Lower leg skin (tissue), 4 donors: Measurements from ENCODE around the gene OGG1. TPM values are rescaled to one million over a fixed set of nuclear protein-coding genes. Genes with fewer than 3 reads are reported as not detected.

ENCODE experiments used
- DNase-seq, 2 donors: peaks; one replicate each; pipeline ENCODE4 v3.0.0-alpha.2; 2019; ENCODE audit warnings: low spot score in 2 of 2
- H3K4me3 ChIP-seq: fragments of 200-600 bp; sonication (generic); 2 replicates; pipeline ENCODE4 v1.5.1; 2017; ENCODE audit warnings: mild to moderate bottlenecking, low read depth; ENCODE audit not compliant: poor library complexity, severe bottlenecking
- CTCF ChIP-seq, 3 donors: fragments of 450-650 bp; IDR thresholded peaks; one replicate each; pipeline ENCODE4 v1.5.1; 2016; ENCODE audit warnings: antibody characterized with exemption in 3 of 3, mild to moderate bottlenecking in 3 of 3, moderate library complexity in 2 of 3
- POLR2A ChIP-seq, 2 donors: fragments of 450-650 bp; IDR thresholded peaks; one replicate each; pipeline ENCODE4 v1.6.1; 2016 to 2017; ENCODE audit warnings: antibody characterized with exemption in 2 of 2, mild to moderate bottlenecking in 1 of 2, moderate library complexity in 1 of 2
- WGBS, 2 donors: methylation state at CpG; one replicate each; pipeline ENCODE4 v1.1.5; 2018; 5-methylcytosine and 5-hydroxymethylcytosine counted together
- intact Hi-C: fragments of 100-400 bp; cut with DNase I; formaldehyde crosslinking; loops from one replicate; pipeline ENCODE4 v1.15.0; 2023; ENCODE audit warnings: low total_unique reads
- total RNA-seq, 4 donors: library from RNA; depleted of rRNA; stranded (reverse); fragments of >200 nt; gene quantifications; one replicate each; pipeline ENCODE4 v1.1.0, GENCODE V29; 2016

OGG1 gene
- total RNA-seq, 4 donors from 2014 or later, result 7.9 to 27.2 (median 17.4) TPM

- intact Hi-C loops, result no loop called here
- no peak for DNase-seq
- WGBS, 2 donors, result 93 to 96% methylated on average over 10 of the region's 10 CpGs
- TF ChIP-seq CTCF (IDR thresholded peaks at IDR 0.05) (no peak), POLR2A (IDR thresholded peaks at IDR 0.05) (no peak)
- H3K4me3 ChIP-seq, result no peak overlapping the region
Observed at GRCh38 chr3:9729419-9729818, 20.3 kb upstream of the OGG1 start.

GRCh38 chr3:9730657-9731205 is 19.0 kb upstream of the OGG1 start:
- WGBS, 2 donors, result 2% methylated on average over 16 to 17 of the region's 17 CpGs
- no peak overlapping the region for H3K4me3 ChIP-seq
- no peak for DNase-seq
- intact Hi-C loops, result no loop called here
- TF ChIP-seq CTCF (IDR thresholded peaks at IDR 0.05) (no peak), POLR2A (IDR thresholded peaks at IDR 0.05) (no peak)

GRCh38 chr3:9731206-9732079 is 18.3 kb upstream of the OGG1 start, which contains the start of gene BRPF1:
BRPF1 (plus strand) TSS chr3:9731735; CDS start chr3:9734141, 2,406 bp downstream.
- DNase-seq, result peak; percentile 99 to 100
- H3K4me3 ChIP-seq, result peak within 1 kb of the TSS; percentile 94
- TF ChIP-seq POLR2A (IDR thresholded peaks at IDR 0.05) (no peak), CTCF (IDR thresholded peaks at IDR 0.05) (peak in 1 of 3 donors; percentile 43)
- WGBS, 2 donors, result 1 to 2% methylated on average over 31 to 52 of the region's 88 CpGs
- intact Hi-C loops, result no loop called here

- no peak for DNase-seq
- peak overlapping the region; percentile 94 for H3K4me3 ChIP-seq
- intact Hi-C loops, result no loop called here
- TF ChIP-seq CTCF (IDR thresholded peaks at IDR 0.05) (no peak), POLR2A (IDR thresholded peaks at IDR 0.05) (no peak)
- 0 to 2% methylated on average over 12 to 26 of the region's 41 CpGs for WGBS, 2 donors
Observed at GRCh38 chr3:9732080-9732739, 17.5 kb upstream of the OGG1 start.

GRCh38 chr3:9732740-9733115 is 17.0 kb upstream of the OGG1 start:
- intact Hi-C loops, result no loop called here
- peak overlapping the region; percentile 94 for H3K4me3 ChIP-seq
- no peak for DNase-seq
- TF ChIP-seq CTCF (IDR thresholded peaks at IDR 0.05) (no peak), POLR2A (IDR thresholded peaks at IDR 0.05) (no peak)
- 7 to 24% methylated on average over 7 of the region's 7 CpGs for WGBS, 2 donors
